Inflammatory macrophage treated with lipopolysaccharide for 1 hour (primary cell): ENCODE data around the gene PNMA8A.
"Not testable (repeated sequence)": the region's sequence is repeated elsewhere in the genome, so short reads cannot be mapped to it uniquely, and the experiment has no call there.

ENCODE experiments used
- DNase-seq, 2 donors: peaks; one replicate each; pipeline ENCODE4 v3.0.0-alpha.2; 2020 to 2022

The PNMA8A gene

DNA sequence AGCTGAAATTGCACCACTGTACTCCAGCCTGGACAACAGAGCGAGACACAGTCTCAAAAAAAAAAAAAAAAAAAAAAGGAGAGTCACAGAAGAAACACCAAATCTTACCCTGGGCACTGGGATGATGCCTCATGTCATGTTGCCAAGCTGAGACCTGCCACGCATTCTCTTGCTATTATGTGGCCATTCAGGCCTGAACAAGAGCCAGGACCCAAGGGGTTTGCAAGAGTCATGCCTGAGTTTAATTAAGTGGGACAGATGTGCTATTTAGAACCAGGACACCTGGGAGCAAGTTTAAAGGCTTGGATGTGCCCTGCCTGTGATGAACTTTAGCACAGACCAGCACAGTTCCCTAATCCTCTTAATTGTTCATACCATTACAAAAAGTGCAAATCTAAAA is 9.8 kb downstream of the PNMA8A start:
- DNase-seq: no peak

DNA sequence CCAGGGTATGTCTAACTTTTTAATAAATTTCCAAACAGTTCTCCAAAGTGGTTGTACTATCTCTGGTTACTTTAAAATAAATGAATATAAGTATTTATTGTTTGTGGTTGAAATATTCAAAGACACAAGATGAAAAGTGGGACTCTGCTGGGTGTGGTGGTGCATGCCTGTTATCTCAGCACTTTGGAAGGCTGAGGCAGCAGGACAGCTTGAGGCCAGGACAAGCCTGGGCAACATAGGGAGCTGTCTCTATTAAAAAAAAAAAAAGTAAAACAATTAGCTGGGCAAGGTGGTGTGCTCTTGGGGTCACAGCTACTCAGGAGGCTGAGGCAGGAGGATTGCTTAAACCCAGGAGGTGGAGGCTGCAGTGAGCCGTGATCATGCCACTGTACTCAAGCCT is 10.4 kb downstream of the PNMA8A start:
- DNase-seq: no peak

DNA sequence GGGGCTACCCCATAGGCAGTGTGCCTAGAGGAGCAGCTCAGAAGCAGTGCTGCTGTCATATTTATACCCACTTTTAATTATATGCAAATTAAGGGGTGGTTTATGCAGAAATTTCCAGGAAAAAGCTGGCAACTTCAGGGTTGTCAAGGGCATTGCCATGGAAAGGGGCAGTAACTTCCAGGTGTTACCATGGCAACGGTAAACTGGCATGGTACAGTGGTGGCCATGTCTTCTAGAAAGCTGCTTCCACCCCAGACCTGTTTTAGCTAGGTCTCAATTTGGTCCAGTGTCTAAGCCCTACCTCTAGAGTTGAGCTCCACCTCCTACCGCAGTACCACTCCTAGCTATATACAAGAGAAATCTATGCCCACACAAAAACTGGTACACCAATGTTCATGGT is 11.3 kb downstream of the PNMA8A start:
- DNase-seq: no peak

- DNase-seq: no peak
These were observed 14.4 kb downstream of the PNMA8A start for GRCh38 chr19:46456930-46457329.

- no peak for DNase-seq
These were observed 17.1 kb downstream of the PNMA8A start for GRCh38 chr19:46454244-46454643.

GRCh38 chr19:46453661-46454060 is 17.7 kb downstream of the PNMA8A start:
- no peak for DNase-seq

- no peak for DNase-seq
These were observed 19.2 kb downstream of the PNMA8A start for GRCh38 chr19:46452186-46452585.

GRCh38 chr19:46451352-46451751 is 20.0 kb downstream of the PNMA8A start:
- DNase-seq: no peak

GRCh38 chr19:46450737-46451136 is 20.6 kb downstream of the PNMA8A start:
- DNase-seq: no peak

DNA sequence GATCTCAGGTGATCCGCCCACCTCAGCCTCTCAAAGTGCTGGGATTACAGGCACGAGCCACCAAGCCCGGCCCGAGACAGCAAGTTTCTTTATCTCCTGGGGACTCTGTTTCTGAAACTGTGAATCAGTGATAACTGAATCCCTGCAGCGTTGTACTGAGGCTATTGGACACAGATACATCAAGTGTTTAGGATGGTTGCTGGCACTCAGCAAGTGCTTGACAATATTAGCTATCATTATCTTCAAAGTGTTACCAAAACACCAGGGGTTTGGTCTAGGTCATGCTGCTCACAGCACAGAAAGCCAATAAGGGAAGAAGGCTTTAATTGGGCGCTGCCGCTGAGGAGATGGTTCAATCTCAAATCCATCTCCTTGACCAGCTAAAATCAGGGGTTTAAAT is 22.1 kb downstream of the PNMA8A start:
- no peak for DNase-seq

- DNase-seq: no peak
These were observed 22.8 kb downstream of the PNMA8A start for GRCh38 chr19:46448601-46449000.

GRCh38 chr19:46447824-46448223 is 23.5 kb downstream of the PNMA8A start:
- no peak for DNase-seq

DNA sequence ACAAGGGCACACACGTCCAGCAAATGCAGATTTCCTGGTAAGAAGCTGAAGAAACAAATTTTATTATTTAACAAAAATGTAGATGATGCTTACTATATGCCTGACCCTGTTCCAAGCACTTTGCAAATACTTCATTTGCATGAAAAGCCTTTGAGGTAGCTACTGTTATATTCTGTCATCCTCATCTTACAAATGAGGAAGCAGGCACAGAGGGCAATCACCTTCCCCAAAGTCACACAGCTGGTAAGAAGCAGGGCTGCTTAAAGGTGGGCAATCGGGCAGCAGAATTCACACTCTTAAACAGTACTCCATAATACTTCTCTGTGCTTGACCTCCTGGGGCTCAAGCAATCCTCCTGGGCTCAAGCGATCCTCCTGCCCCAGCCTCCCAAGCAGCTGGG is 24.4 kb downstream of the PNMA8A start:
- DNase-seq: no peak

DNA sequence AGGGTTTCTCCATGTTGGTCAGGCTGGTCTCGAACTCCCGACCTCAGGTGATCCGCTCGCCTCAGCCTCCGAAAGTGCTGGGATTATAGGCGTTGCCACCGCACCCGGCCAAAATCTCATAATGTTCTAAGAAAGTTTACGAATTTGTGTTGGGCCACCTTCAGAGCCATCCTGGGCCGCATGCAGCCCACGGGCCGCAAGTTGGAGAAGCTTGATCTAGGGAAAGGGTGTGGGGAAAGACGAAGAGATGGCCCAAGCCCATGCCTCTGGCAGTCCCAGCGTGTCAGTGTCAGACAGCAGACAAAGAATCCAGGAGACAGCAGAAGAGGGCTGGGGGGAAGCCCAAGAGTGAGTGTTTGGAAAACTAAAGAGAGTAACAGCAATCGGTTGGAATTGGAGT is 25.3 kb downstream of the PNMA8A start:
- no peak for DNase-seq

GRCh38 chr19:46442808-46443450 is 28.4 kb downstream of the PNMA8A start:
- DNase-seq: no peak

DNA sequence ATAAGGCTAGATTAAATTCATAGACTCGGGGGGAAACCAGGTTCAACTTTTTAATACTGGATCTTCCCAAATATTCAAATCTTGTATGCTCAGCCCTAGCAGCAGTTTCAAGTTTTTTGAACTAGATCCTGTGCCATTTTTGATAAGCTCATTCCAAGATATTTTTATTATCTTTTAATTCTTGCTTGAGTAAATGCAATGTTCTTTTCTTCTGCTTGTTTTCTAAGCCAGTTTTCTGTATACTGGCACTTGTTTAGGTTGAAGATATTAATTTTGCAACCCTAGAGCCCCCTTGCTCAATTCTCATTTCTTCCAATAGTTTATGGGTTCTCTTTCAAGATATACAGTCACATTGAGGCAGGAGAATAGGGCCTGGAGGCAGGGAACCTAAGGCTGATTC is 29.5 kb downstream of the PNMA8A start:
- no peak for DNase-seq

DNA sequence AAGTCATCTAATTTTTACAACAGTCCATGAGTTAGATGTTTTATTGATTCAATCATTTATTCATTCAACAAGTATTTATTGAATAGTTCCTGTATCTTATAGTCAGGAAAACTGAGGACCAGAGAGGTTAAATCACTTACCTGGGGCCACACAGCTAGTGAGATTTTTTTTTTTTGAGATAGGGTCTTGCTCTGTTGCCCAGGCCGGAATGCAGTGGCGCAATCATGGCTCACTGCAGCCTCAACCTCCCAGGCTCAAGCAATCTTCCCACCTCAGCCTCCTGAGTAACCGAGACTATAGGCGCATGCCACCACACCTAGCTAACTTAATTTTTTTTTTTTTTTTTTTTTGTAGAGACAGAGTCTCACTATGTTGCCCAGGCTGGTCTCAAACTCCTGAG is 35.7 kb downstream of the PNMA8A start:
- not testable (repeated sequence) for DNase-seq

- DNase-seq: no peak
These were observed 36.4 kb downstream of the PNMA8A start for GRCh38 chr19:46435009-46435408.

- not testable (repeated sequence) for DNase-seq
These were observed 37.9 kb downstream of the PNMA8A start for GRCh38 chr19:46433470-46433869.

DNA sequence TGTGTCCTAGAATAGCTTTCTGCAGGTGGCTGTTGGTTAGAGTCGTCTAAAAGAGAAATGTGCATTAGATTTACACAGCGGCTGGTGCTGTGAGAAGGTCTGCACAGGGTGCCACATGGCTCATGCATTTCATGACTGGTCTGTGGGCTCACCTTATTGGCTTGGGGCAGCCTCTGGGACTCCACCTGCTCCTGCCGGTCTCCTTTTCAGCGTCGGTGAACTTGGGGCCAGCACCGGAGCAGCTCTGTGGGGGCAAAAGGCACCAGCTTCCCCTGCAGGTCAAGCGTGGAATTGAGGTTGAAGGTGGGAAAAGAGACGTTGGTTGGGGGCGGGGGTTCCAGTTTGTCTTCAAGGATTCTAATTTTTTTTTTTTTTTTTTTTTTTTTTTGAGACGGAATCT is 39.5 kb downstream of the PNMA8A start:
- DNase-seq: no peak

- no peak for DNase-seq
These were observed 41.4 kb downstream of the PNMA8A start for GRCh38 chr19:46429999-46430398.

GRCh38 chr19:46428239-46429135 is 42.9 kb downstream of the PNMA8A start, which contains the start of gene PNMA8C:
Gene PNMA8C, minus strand, starts transcription at chr19:46428936. Its CDS starts 577 bp downstream, at chr19:46428359.
- DNase-seq: peak; percentile 37 to 63

DNA sequence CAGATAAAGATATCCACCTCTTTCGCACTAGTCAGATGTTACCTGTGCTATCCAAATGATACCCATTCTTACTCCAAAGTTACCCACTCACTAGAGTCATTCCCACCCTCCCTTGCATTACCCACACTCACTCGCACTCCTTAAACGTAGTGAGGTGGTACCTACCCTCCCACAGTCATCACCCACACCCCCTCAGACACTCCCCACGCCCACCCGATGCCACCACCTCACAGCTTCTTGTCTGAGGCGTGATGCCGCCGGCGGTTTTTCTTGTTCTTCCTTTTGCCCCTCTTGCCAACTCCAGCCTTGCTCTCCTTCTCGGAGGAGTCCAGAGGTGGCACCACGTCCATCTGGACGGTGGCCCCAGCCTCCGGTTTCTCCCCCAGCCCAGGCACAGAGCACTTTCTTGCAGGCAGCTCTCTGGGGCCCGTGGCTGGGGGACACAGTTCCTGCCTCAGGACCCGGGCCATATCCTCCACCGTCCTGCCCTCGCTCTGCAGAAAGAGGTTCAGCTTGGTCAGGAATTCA is 43.8 kb downstream of the PNMA8A start:
- DNase-seq: no peak
